Gastrocnemius medialis (tissue), 4 donors: ENCODE measurements around the gene ISG20. TPM values are rescaled to one million over a fixed set of nuclear protein-coding genes. Genes with fewer than 3 reads are reported as not detected.

Experiments
- ATAC-seq, 2 donors: fragments of 150-250 bp; one replicate each; pipeline ENCODE4 v1.9.1; 2016
- DNase-seq, 2 donors: peaks; one replicate each; pipeline ENCODE4 v3.0.0-alpha.2; 2019
- H3K27ac ChIP-seq, 4 donors: fragments of 200-600 bp; sonication (generic); 1 replicate in 1 of 4; 2 replicates in 3 of 4; pipeline ENCODE4 v1.5.1; 2016 to 2018; ENCODE audit warnings: mild to moderate bottlenecking in 2 of 4, moderate library complexity in 1 of 4
- H3K27me3 ChIP-seq, 3 donors: fragments of 200-600 bp; sonication (generic) in 2 of 3; 1 replicate in 1 of 3; 2 replicates in 2 of 3; pipeline versions ENCODE4 v1.5.1 to v1.6.0; 2016 to 2019; ENCODE audit warnings: mild to moderate bottlenecking in 1 of 3, moderate library complexity in 1 of 3
- H3K36me3 ChIP-seq, 2 donors: fragments of 200-600 bp; sonication (generic) in 1 of 2; one replicate each; pipeline ENCODE4 v1.5.1; 2017 to 2018
- H3K4me1 ChIP-seq, 2 donors: fragments of 200-600 bp; sonication (generic) in 1 of 2; one replicate each; pipeline ENCODE4 v1.5.1; 2016 to 2017; ENCODE audit warnings: mild to moderate bottlenecking in 2 of 2
- H3K4me3 ChIP-seq, 4 donors: fragments of 200-600 bp; sonication (generic) in 3 of 4; 1 replicate in 1 of 4; 2 replicates in 3 of 4; pipeline ENCODE4 v1.5.1; 2016 to 2019; ENCODE audit warnings: mild to moderate bottlenecking in 2 of 4
- H3K9me3 ChIP-seq, 3 donors: fragments of 200-600 bp; sonication (generic) in 2 of 3; 1 replicate in 1 of 3; 2 replicates in 2 of 3; pipeline ENCODE4 v1.5.1; 2016 to 2019
- POLR2A ChIP-seq, 2 donors: fragments of 450-650 bp; IDR thresholded peaks; one replicate each; pipeline ENCODE4 v1.6.1; 2017; ENCODE audit warnings: antibody characterized with exemption in 2 of 2, mild to moderate bottlenecking in 2 of 2, moderate library complexity in 2 of 2
- in situ Hi-C, 4 donors: fragments of 200-750 bp; cut with MboI; loops; one replicate each; pipeline versions ENCODE4 v1.15.0 to v1.8.0; 2017; ENCODE audit warnings: low sequenced_read_pairs in 4 of 4
- intact Hi-C: fragments of 100-400 bp; cut with DNase I; formaldehyde crosslinking; loops from one replicate; pipeline ENCODE4 v1.15.1; 2023; ENCODE audit warnings: low total_unique reads
- total RNA-seq, 4 donors: library from RNA; depleted of rRNA; stranded (reverse); fragments of >200 nt; gene quantifications; one replicate each; pipeline versions ENCODE4 v1.1.0 to v1.2.3, GENCODE V29; 2016
- TF ChIP-seq, protein P1 (sequence below), 5 experiments: fragments of 450-650 bp in 3 of 5; fragments of 200-600 bp in 2 of 5; sonication (generic) in 2 of 5; IDR thresholded peaks in 4 of 5; conservative IDR thresholded peaks in 1 of 5; 1 replicate in 4 of 5; 2 replicates in 1 of 5; pipeline ENCODE4 v1.5.1; 2016 to 2019; ENCODE audit warnings: antibody characterized with exemption in 5 of 5, mild to moderate bottlenecking in 3 of 5, moderate library complexity in 3 of 5

The ISG20 gene
- total RNA-seq, 4 donors from 2014 or later = 1.2 to 9.2 (median 1.6) TPM

DNA sequence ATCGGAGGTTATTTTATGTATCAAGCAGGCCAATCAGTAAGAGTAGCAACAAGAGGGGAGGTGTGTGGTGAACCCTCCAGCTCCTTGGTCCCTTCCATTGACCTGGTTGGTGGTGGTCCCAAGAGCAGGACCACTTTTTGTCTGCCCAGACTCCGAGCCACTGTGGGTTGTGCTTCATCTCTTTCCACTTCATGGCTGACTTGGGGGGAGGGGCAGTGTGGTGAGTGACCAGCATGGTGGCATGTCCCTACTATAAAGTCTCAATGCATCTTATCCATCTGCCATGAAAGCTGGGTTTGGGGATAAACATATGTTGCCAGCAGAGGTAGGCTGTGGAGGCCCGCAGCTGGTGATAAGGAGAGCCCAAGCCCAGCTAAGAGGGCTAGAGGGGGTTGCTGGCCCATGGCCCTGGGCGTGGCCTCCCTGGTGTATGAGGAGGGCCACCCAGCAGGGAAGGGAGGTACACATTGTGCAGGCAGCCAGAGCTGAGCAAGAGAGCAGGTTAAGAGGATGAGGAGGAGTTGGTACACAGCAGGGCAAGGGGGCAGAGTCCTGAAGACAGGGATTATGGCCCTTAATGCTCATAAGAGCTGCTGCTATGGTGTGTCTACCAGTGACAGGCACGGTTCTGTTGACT is 10.7 kb upstream of the ISG20 start:
- Histone ChIP-seq H3K36me3 (peaks cover 0 to 57% of the 10 kb centered on the region in 2 donors), H3K4me3 (no peak overlapping the region), H3K27me3 (no peaks in the 10 kb centered on the region), H3K27ac (no peak overlapping the region), H3K9me3 (no peaks in the 10 kb centered on the region), H3K4me1 (peaks cover 0 to 11% of the 10 kb centered on the region in 2 donors)
- in situ Hi-C loops = no loop called here
- TF ChIP-seq POLR2A (IDR thresholded peaks at IDR 0.05) = no peak
- TF ChIP-seq, protein P1, sequence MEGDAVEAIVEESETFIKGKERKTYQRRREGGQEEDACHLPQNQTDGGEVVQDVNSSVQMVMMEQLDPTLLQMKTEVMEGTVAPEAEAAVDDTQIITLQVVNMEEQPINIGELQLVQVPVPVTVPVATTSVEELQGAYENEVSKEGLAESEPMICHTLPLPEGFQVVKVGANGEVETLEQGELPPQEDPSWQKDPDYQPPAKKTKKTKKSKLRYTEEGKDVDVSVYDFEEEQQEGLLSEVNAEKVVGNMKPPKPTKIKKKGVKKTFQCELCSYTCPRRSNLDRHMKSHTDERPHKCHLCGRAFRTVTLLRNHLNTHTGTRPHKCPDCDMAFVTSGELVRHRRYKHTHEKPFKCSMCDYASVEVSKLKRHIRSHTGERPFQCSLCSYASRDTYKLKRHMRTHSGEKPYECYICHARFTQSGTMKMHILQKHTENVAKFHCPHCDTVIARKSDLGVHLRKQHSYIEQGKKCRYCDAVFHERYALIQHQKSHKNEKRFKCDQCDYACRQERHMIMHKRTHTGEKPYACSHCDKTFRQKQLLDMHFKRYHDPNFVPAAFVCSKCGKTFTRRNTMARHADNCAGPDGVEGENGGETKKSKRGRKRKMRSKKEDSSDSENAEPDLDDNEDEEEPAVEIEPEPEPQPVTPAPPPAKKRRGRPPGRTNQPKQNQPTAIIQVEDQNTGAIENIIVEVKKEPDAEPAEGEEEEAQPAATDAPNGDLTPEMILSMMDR (IDR thresholded peaks at IDR 0.05 in 4 of 5, conservative IDR thresholded peaks at IDR 0.05 in 1 of 5) = no peak
- ATAC-seq = no peak
- no peak for DNase-seq
- intact Hi-C loops = no loop called here

- in situ Hi-C loops = no loop called here
- H3K27me3 ChIP-seq = no peaks in the 10 kb centered on the region
- DNase-seq (no peak), ATAC-seq (no peak)
- TF ChIP-seq, protein P1 (IDR thresholded peaks at IDR 0.05 in 4 of 5, conservative IDR thresholded peaks at IDR 0.05 in 1 of 5) = no peak
- TF ChIP-seq POLR2A (IDR thresholded peaks at IDR 0.05) = no peak
- no peak overlapping the region for H3K4me3 ChIP-seq
- intact Hi-C loops = no loop called here
- H3K4me1 ChIP-seq = peaks cover 0 to 5% of the 10 kb centered on the region in 2 donors
- no peak overlapping the region for H3K27ac ChIP-seq
- no peaks in the 10 kb centered on the region for H3K9me3 ChIP-seq
- H3K36me3 ChIP-seq = peaks cover 0 to 57% of the 10 kb centered on the region in 2 donors
Observed at GRCh38 chr15:88629071-88629470, 9.7 kb upstream of the ISG20 start.

DNA sequence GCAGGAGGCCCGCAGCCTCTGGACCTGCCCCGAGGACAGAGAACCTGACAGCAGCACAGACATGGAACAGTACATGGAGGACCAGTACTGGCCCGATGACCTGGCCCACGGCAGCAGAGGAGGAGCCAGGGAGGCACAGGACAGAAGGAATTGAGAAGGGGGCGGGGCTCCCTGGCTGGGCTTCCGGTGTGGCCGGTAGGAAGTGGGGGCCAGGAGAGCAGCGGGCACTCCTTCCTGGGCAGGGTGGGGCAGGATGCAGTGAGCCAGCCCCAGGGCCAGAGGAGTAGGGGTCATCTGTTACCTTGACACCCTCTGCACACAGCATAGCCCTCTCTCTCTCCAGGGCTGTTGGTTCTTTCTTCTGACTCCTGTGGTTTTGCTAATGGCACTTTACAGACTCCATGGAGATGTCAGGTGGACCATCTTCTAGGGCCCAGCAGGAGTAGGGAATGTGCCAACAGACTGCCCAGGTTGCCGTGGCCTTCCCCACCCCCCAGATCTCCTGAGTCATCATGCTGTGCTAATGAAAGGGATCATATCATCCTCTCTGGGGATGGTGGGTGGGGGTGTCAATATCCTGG is 8.6 kb upstream of the ISG20 start:
- Histone ChIP-seq H3K27me3 (no peaks in the 10 kb centered on the region), H3K36me3 (peaks cover 0 to 57% of the 10 kb centered on the region in 2 donors), H3K9me3 (no peaks in the 10 kb centered on the region), H3K4me3 (no peak overlapping the region), H3K4me1 (no peaks in the 10 kb centered on the region), H3K27ac (peak overlapping the region in 1 of 4 donors; percentile 30)
- in situ Hi-C loops = no loop called here
- intact Hi-C loops = no loop called here
- ATAC-seq (no peak), DNase-seq (no peak)
- TF ChIP-seq POLR2A (IDR thresholded peaks at IDR 0.05) = no peak
- TF ChIP-seq, protein P1 (IDR thresholded peaks at IDR 0.05 in 4 of 5, conservative IDR thresholded peaks at IDR 0.05 in 1 of 5) = no peak

- Histone ChIP-seq H3K27ac (peak overlapping the region in 2 of 4 donors; percentile 30 to 41), H3K4me3 (no peak overlapping the region), H3K9me3 (no peaks in the 10 kb centered on the region), H3K4me1 (no peaks in the 10 kb centered on the region), H3K36me3 (peaks cover 0 to 57% of the 10 kb centered on the region in 2 donors), H3K27me3 (no peaks in the 10 kb centered on the region)
- intact Hi-C loops (no loop called here), in situ Hi-C loops (no loop called here)
- no peak for TF ChIP-seq POLR2A (IDR thresholded peaks at IDR 0.05)
- TF ChIP-seq, protein P1 (IDR thresholded peaks at IDR 0.05 in 4 of 5, conservative IDR thresholded peaks at IDR 0.05 in 1 of 5) = no peak
- DNase-seq (no peak), ATAC-seq (no peak)
Observed at GRCh38 chr15:88630798-88631463, 7.9 kb upstream of the ISG20 start.
